PC-9 (cell line): ENCODE measurements around the gene TP53AIP1. TPM values are rescaled to one million over a fixed set of nuclear protein-coding genes. Genes with fewer than 3 reads are reported as not detected.

Source experiments
- BruUV-seq: library from RNA; stranded (reverse); fragments of 400-500 nt; replicated peaks from 2 replicates; lab custom pipeline; 2021; lab: Mats Ljungman, UMichigan
- CTCF ChIA-PET: fragments of 300-600 bp; sonication (Branson Sonifier 250); formaldehyde crosslinking; loops from one replicate; lab custom pipeline; 2022; ENCODE audit warnings: antibody characterized with exemption; lab: Charles Lee
- POLR2A ChIA-PET: fragments of 300-600 bp; sonication (Branson Sonifier 250); formaldehyde crosslinking; loops from one replicate; lab custom pipeline; 2022; ENCODE audit warnings: antibody characterized with exemption; ENCODE audit not compliant: unreplicated experiment; lab: Charles Lee
- DNase-seq, 2 experiments: peaks; one replicate each; pipeline versions ENCODE4 v3.0.0 to v3.0.0-alpha.2; 2015 to 2022; ENCODE audit warnings: mixed read lengths in 1 of 2
- H2AFZ ChIP-seq: fragments of 200-600 bp; sonication (generic); 2 replicates; pipeline ENCODE4 v1.8.1; 2017; ENCODE audit warnings: antibody characterized with exemption
- H3F3A ChIP-seq: fragments of 200-600 bp; sonication (generic); 2 replicates; pipeline ENCODE4 v1.8.1; 2017; ENCODE audit warnings: antibody characterized with exemption, mild to moderate bottlenecking, low read depth; ENCODE audit not compliant: insufficient read depth
- H3K27ac ChIP-seq: fragments of 200-600 bp; sonication (generic); 2 replicates; pipeline ENCODE4 v1.6.1; 2016; ENCODE audit warnings: mixed run types
- H3K27me3 ChIP-seq: fragments of 200-600 bp; sonication (generic); 2 replicates; pipeline ENCODE4 v1.6.1; 2016; ENCODE audit warnings: low read depth, mixed run types; ENCODE audit not compliant: insufficient read depth
- H3K36me3 ChIP-seq: fragments of 200-600 bp; sonication (generic); 2 replicates; pipeline ENCODE4 v1.6.1; 2016; ENCODE audit warnings: low read depth, mixed run types
- H3K4me1 ChIP-seq: fragments of 200-600 bp; sonication (generic); replicated peaks from 2 replicates; pipeline ENCODE4 v1.6.1; 2016; ENCODE audit warnings: mixed run types; ENCODE audit not compliant: insufficient read depth
- H3K4me2 ChIP-seq: fragments of 200-600 bp; sonication (generic); 2 replicates; pipeline ENCODE4 v1.6.1; 2017; ENCODE audit warnings: mixed run types
- H3K4me3 ChIP-seq: fragments of 200-600 bp; sonication (generic); 2 replicates; pipeline ENCODE4 v1.6.1; 2016; ENCODE audit warnings: mixed run types
- H3K79me2 ChIP-seq: fragments of 200-600 bp; sonication (generic); 2 replicates; pipeline ENCODE4 v1.6.1; 2017; ENCODE audit warnings: low read depth, mixed run types
- H3K9me2 ChIP-seq: fragments of 200-600 bp; sonication (generic); 2 replicates; pipeline ENCODE4 v1.8.1; 2017; ENCODE audit warnings: mild to moderate bottlenecking; ENCODE audit not compliant: insufficient read depth
- H3K9me3 ChIP-seq: fragments of 200-600 bp; sonication (generic); 2 replicates; pipeline ENCODE4 v1.8.1; 2016; ENCODE audit warnings: low read depth; ENCODE audit not compliant: insufficient read depth
- H4K20me1 ChIP-seq: fragments of 200-600 bp; sonication (generic); 2 replicates; pipeline ENCODE4 v1.8.1; 2017; ENCODE audit not compliant: insufficient read depth
- EZH2 ChIP-seq: fragments of 200-600 bp; sonication (generic); IDR thresholded peaks from 2 replicates; pipeline ENCODE4 v1.8.0; 2017; ENCODE audit warnings: antibody characterized with exemption, low read depth
- intact Hi-C: fragments of 100-400 bp; cut with micrococcal nuclease; formaldehyde crosslinking; loops from one replicate; pipeline ENCODE4 v1.10.0; 2022; ENCODE audit not compliant: unreplicated experiment
- total RNA-seq: library from RNA; stranded (reverse); gene quantifications from 2 replicates; pipeline ENCODE4 v1.2.3, GENCODE V29; 2021
- TF ChIP-seq, protein P1 (sequence below): fragments of 200-600 bp; sonication (generic); conservative IDR thresholded peaks from 2 replicates; pipeline ENCODE4 v1.6.1; 2017; ENCODE audit warnings: mixed run types, antibody characterized with exemption, mild to moderate bottlenecking, moderate library complexity

Gene TP53AIP1
- total RNA-seq, 1 experiment from 2014 or later, result not detected

GRCh38 chr11:128943428-128943976, 831 bp upstream of the TP53AIP1 start:
- POLR2A ChIA-PET, result no interaction called here
- CTCF ChIA-PET, result no interaction called here
- no TSS peak for BruUV-seq
- H4K20me1 ChIP-seq, result no peaks in the 10 kb centered on the region
- no peak overlapping the region for H3K4me2 ChIP-seq
- H3K4me1 ChIP-seq, result no peaks in the 10 kb centered on the region
- H3K79me2 ChIP-seq, result no peaks in the 10 kb centered on the region
- no peaks in the 10 kb centered on the region for H3K9me3 ChIP-seq
- H3K36me3 ChIP-seq, result no peaks in the 10 kb centered on the region
- no peak overlapping the region for H3K4me3 ChIP-seq
- H2AFZ ChIP-seq, result no peak overlapping the region
- intact Hi-C loops, result no loop called here
- H3K9me2 ChIP-seq, result no peaks in the 10 kb centered on the region
- H3K27me3 ChIP-seq, result peaks cover 34% of the 10 kb centered on the region
- H3K27ac ChIP-seq, result no peak overlapping the region
- no peak for TF ChIP-seq EZH2
- TF ChIP-seq, protein P1, sequence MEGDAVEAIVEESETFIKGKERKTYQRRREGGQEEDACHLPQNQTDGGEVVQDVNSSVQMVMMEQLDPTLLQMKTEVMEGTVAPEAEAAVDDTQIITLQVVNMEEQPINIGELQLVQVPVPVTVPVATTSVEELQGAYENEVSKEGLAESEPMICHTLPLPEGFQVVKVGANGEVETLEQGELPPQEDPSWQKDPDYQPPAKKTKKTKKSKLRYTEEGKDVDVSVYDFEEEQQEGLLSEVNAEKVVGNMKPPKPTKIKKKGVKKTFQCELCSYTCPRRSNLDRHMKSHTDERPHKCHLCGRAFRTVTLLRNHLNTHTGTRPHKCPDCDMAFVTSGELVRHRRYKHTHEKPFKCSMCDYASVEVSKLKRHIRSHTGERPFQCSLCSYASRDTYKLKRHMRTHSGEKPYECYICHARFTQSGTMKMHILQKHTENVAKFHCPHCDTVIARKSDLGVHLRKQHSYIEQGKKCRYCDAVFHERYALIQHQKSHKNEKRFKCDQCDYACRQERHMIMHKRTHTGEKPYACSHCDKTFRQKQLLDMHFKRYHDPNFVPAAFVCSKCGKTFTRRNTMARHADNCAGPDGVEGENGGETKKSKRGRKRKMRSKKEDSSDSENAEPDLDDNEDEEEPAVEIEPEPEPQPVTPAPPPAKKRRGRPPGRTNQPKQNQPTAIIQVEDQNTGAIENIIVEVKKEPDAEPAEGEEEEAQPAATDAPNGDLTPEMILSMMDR, result no peak
- no peak for DNase-seq
- H3F3A ChIP-seq, result no peaks in the 10 kb centered on the region

GRCh38 chr11:128942272-128942612, 429 bp downstream of the TP53AIP1 start:
- Histone ChIP-seq H3K9me2 (no peaks in the 10 kb centered on the region), H4K20me1 (no peaks in the 10 kb centered on the region), H3K4me2 (no peak overlapping the region), H3K79me2 (no peaks in the 10 kb centered on the region), H3K27ac (no peak overlapping the region), H3K36me3 (no peaks in the 10 kb centered on the region), H3F3A (no peaks in the 10 kb centered on the region), H3K27me3 (peaks cover 34% of the 10 kb centered on the region), H3K4me1 (no peaks in the 10 kb centered on the region), H2AFZ (no peak overlapping the region), H3K9me3 (no peaks in the 10 kb centered on the region), H3K4me3 (no peak overlapping the region)
- no TSS peak for BruUV-seq
- no peak for TF ChIP-seq EZH2
- CTCF ChIA-PET, result no interaction called here
- DNase-seq, result no peak
- intact Hi-C loops, result no loop called here
- POLR2A ChIA-PET, result no interaction called here

GRCh38 chr11:128941573-128942271, 949 bp downstream of the TP53AIP1 start:
- Histone ChIP-seq H3K4me2 (no peak overlapping the region), H3K27me3 (peaks cover 34% of the 10 kb centered on the region), H3K4me1 (no peaks in the 10 kb centered on the region), H3K27ac (no peak overlapping the region), H3K4me3 (no peak overlapping the region), H3K9me2 (no peaks in the 10 kb centered on the region), H4K20me1 (no peaks in the 10 kb centered on the region), H3K79me2 (no peaks in the 10 kb centered on the region), H3F3A (no peaks in the 10 kb centered on the region), H3K9me3 (no peaks in the 10 kb centered on the region), H2AFZ (no peak overlapping the region), H3K36me3 (no peaks in the 10 kb centered on the region)
- no peak for TF ChIP-seq EZH2
- ChIA-PET CTCF (no interaction called here), POLR2A (no interaction called here)
- intact Hi-C loops, result no loop called here
- BruUV-seq, result no TSS peak
- DNase-seq, result no peak

- Histone ChIP-seq H3K27me3 (peaks cover 34% of the 10 kb centered on the region), H3K36me3 (no peaks in the 10 kb centered on the region), H3K4me2 (no peak overlapping the region), H2AFZ (no peak overlapping the region), H3K9me2 (no peaks in the 10 kb centered on the region), H3K4me1 (no peaks in the 10 kb centered on the region), H3F3A (no peaks in the 10 kb centered on the region), H3K9me3 (no peaks in the 10 kb centered on the region), H3K27ac (no peak overlapping the region), H3K79me2 (no peaks in the 10 kb centered on the region), H4K20me1 (no peaks in the 10 kb centered on the region), H3K4me3 (no peak overlapping the region)
- BruUV-seq, result no TSS peak
- intact Hi-C loops, result no loop called here
- ChIA-PET POLR2A (interaction anchor here (0.6 kb wide), 2 partner anchors 52 to 55 kb away, joined by 3 read pairs; no protein-coding TSS in a partner anchor), CTCF (no interaction called here)
- DNase-seq, result no peak
- TF ChIP-seq EZH2, result no peak
- TF ChIP-seq, protein P1, result no peak
Observed at GRCh38 chr11:128941110-128941509, 1.6 kb downstream of the TP53AIP1 start.
